A673 (cell line): ENCODE measurements around the gene FPR1.

Experiments
- EZH2 ChIP-seq: fragments of 200-600 bp; sonication (generic); IDR thresholded peaks from 2 replicates; pipeline ENCODE4 v1.6.1; 2017; ENCODE audit warnings: borderline replicate concordance, low read depth, mild to moderate bottlenecking, mixed read lengths, antibody characterized with exemption, low read length; ENCODE audit not compliant: poor library complexity, severe bottlenecking
- TF ChIP-seq, protein P1 (sequence below): fragments of 300-800, 200-600 bp; sonication (generic); conservative IDR thresholded peaks from 2 replicates; pipeline ENCODE4 v1.5.1; 2017; ENCODE audit warnings: low read depth, mild to moderate bottlenecking, antibody characterized with exemption, low read length, moderate library complexity, mixed read lengths

DNA sequence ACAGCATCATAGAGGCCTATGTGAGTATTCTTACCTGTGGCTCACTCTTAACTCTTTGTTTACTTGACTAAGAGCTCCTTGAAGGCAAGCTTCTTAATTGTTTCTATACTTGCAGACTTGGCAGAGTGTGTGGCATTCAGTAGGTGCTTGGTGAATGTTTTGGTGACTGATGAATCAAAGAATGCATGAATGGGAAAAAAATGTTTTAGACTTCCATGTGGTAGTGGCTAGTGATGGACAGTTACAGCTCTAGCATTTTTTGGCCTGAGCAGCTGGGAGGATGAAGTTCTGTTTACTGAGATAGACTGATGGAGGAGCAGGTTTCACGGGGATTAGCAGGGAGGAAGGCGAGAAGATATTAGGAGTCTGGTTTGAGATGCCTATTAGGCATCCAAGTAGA, 41.5 kb downstream of the FPR1 start:
- TF ChIP-seq, protein P1, sequence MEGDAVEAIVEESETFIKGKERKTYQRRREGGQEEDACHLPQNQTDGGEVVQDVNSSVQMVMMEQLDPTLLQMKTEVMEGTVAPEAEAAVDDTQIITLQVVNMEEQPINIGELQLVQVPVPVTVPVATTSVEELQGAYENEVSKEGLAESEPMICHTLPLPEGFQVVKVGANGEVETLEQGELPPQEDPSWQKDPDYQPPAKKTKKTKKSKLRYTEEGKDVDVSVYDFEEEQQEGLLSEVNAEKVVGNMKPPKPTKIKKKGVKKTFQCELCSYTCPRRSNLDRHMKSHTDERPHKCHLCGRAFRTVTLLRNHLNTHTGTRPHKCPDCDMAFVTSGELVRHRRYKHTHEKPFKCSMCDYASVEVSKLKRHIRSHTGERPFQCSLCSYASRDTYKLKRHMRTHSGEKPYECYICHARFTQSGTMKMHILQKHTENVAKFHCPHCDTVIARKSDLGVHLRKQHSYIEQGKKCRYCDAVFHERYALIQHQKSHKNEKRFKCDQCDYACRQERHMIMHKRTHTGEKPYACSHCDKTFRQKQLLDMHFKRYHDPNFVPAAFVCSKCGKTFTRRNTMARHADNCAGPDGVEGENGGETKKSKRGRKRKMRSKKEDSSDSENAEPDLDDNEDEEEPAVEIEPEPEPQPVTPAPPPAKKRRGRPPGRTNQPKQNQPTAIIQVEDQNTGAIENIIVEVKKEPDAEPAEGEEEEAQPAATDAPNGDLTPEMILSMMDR, result no peak
- TF ChIP-seq EZH2, result no peak
